Measurements from ENCODE around the gene NOP53.

DNA sequence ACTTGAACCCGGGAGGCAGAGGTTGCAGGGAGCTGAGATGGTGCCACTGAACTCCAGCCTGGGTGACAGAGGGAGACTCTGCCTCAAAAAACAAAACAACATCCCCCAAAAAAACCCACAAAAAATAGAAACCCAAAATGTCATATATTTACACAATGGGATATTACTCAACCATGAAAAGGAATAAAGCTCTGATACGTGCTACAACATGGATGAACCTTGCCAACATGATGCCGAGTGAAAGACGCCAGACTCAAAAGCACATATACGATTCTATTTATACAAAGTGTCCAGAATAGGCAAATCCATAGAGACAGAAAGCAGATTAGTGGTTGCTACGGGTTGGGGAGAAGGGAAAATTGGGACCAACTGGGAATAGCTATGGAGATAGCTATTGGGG lies 61.1 kb downstream of the NOP53 start:
- TF ChIP-seq, protein P1, sequence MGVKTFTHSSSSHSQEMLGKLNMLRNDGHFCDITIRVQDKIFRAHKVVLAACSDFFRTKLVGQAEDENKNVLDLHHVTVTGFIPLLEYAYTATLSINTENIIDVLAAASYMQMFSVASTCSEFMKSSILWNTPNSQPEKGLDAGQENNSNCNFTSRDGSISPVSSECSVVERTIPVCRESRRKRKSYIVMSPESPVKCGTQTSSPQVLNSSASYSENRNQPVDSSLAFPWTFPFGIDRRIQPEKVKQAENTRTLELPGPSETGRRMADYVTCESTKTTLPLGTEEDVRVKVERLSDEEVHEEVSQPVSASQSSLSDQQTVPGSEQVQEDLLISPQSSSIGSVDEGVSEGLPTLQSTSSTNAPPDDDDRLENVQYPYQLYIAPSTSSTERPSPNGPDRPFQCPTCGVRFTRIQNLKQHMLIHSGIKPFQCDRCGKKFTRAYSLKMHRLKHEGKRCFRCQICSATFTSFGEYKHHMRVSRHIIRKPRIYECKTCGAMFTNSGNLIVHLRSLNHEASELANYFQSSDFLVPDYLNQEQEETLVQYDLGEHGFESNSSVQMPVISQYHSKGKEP (CRISPR knock-in tag; IDR thresholded peaks at IDR 0.05), result no peak
- TF ChIP-seq ZNF138 (CRISPR knock-in tag; IDR thresholded peaks at IDR 0.05; ENCODE audit: low read depth), result no peak
- TF ChIP-seq ATM (IDR thresholded peaks at IDR 0.05; ENCODE audit: borderline replicate concordance), result no peak
- TF ChIP-seq, protein P2, sequence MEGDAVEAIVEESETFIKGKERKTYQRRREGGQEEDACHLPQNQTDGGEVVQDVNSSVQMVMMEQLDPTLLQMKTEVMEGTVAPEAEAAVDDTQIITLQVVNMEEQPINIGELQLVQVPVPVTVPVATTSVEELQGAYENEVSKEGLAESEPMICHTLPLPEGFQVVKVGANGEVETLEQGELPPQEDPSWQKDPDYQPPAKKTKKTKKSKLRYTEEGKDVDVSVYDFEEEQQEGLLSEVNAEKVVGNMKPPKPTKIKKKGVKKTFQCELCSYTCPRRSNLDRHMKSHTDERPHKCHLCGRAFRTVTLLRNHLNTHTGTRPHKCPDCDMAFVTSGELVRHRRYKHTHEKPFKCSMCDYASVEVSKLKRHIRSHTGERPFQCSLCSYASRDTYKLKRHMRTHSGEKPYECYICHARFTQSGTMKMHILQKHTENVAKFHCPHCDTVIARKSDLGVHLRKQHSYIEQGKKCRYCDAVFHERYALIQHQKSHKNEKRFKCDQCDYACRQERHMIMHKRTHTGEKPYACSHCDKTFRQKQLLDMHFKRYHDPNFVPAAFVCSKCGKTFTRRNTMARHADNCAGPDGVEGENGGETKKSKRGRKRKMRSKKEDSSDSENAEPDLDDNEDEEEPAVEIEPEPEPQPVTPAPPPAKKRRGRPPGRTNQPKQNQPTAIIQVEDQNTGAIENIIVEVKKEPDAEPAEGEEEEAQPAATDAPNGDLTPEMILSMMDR (CRISPR knock-in tag; IDR thresholded peaks at IDR 0.05), result no peak
- TF ChIP-seq, protein P3, sequence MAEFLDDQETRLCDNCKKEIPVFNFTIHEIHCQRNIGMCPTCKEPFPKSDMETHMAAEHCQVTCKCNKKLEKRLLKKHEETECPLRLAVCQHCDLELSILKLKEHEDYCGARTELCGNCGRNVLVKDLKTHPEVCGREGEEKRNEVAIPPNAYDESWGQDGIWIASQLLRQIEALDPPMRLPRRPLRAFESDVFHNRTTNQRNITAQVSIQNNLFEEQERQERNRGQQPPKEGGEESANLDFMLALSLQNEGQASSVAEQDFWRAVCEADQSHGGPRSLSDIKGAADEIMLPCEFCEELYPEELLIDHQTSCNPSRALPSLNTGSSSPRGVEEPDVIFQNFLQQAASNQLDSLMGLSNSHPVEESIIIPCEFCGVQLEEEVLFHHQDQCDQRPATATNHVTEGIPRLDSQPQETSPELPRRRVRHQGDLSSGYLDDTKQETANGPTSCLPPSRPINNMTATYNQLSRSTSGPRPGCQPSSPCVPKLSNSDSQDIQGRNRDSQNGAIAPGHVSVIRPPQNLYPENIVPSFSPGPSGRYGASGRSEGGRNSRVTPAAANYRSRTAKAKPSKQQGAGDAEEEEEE (CRISPR knock-in tag; IDR thresholded peaks at IDR 0.05; ENCODE audit: borderline replicate concordance), result no peak
- TF ChIP-seq SMARCE1 (IDR thresholded peaks at IDR 0.05; ENCODE audit: borderline replicate concordance), result no peak
- no peak for TF ChIP-seq GTF2F1 (IDR thresholded peaks at IDR 0.05; ENCODE audit: low read length)
- TF ChIP-seq ZNF780A (CRISPR knock-in tag; IDR thresholded peaks at IDR 0.05), result no peak
- TF ChIP-seq ZNF251 (CRISPR knock-in tag; IDR thresholded peaks at IDR 0.05), result no peak
- TF ChIP-seq CEBPB (IDR thresholded peaks at IDR 0.05; ENCODE audit: borderline replicate concordance, low read depth, low read length), result no peak
- TF ChIP-seq TAF1 (CRISPR knock-in tag; IDR thresholded peaks at IDR 0.05), result no peak
- no peak for TF ChIP-seq ZNF274 (CRISPR knock-in tag; IDR thresholded peaks at IDR 0.05)
